K562 (cell line): Measurements from ENCODE around the gene LRRTM4.

Experiments
- CHD1 ChIP-seq: fragments of 200-600 bp; sonication (generic); IDR thresholded peaks from one replicate; pipeline ENCODE4 v1.6.1; 2012; ENCODE audit warnings: mild to moderate bottlenecking, moderate library complexity, low read length, inconsistent platforms
- CTCF ChIP-seq, 3 experiments: IDR thresholded peaks in 2 of 3; conservative IDR thresholded peaks in 1 of 3; 2 replicates each; pipeline ENCODE4 v1.5.1; 2011 to 2012; ENCODE audit warnings: low read length in 3 of 3, mild to moderate bottlenecking in 3 of 3, control low read depth in 2 of 3, improper control_type of control experiment in 1 of 3, inconsistent platforms in 1 of 3, low read depth in 1 of 3, mixed read lengths in 1 of 3, moderate library complexity in 1 of 3; ENCODE audit not compliant: insufficient read depth in 2 of 3
- ETV6 ChIP-seq, 3 experiments: fragments of 150-350 bp in 1 of 3; sonication (generic) in 1 of 3; formaldehyde crosslinking in 1 of 3; IDR thresholded peaks; 2 replicates each; pipeline versions ENCODE4 v1.6.1 to v1.8.0; 2014 to 2022; ENCODE audit warnings: borderline replicate concordance in 2 of 3, low read depth in 2 of 3, antibody characterized with exemption in 1 of 3, low read length in 1 of 3, mild to moderate bottlenecking in 1 of 3, missing genetic modification reagents in 1 of 3
- KDM1A ChIP-seq, 2 experiments: fragments of 450-650 bp; IDR thresholded peaks; 2 replicates each; pipeline ENCODE4 v1.6.1; 2016; ENCODE audit warnings: mild to moderate bottlenecking in 2 of 2
- MAZ ChIP-seq, 2 experiments: fragments of 450-650 bp in 1 of 2; sonication (generic) in 1 of 2; formaldehyde crosslinking; IDR thresholded peaks in 1 of 2; conservative IDR thresholded peaks in 1 of 2; 2 replicates each; pipeline versions ENCODE4 v1.4.0 to v1.5.0; 2020; ENCODE audit warnings: mild to moderate bottlenecking in 1 of 2, missing genetic modification reagents in 1 of 2
- NR2C1 ChIP-seq, 2 experiments: fragments of 450-650 bp; IDR thresholded peaks; 2 replicates each; pipeline ENCODE4 v1.6.1; 2017; ENCODE audit warnings: mild to moderate bottlenecking in 2 of 2, antibody characterized with exemption in 1 of 2, inconsistent platforms in 1 of 2, missing compliant biosample characterization in 1 of 2, missing genetic modification characterization in 1 of 2
- RCOR1 ChIP-seq, 2 experiments: IDR thresholded peaks; 2 replicates each; pipeline ENCODE4 v1.6.1; 2012; ENCODE audit warnings: low read depth in 2 of 2, low read length in 2 of 2, borderline replicate concordance in 1 of 2, improper control_type of control experiment in 1 of 2
- RFX5 ChIP-seq: IDR thresholded peaks from 2 replicates; pipeline ENCODE4 v1.6.1; 2011; ENCODE audit warnings: low read depth, mild to moderate bottlenecking, improper control_type of control experiment, low read length
- SP1 ChIP-seq: sonication (generic); formaldehyde crosslinking; IDR thresholded peaks from 2 replicates; pipeline ENCODE4 v1.8.1; 2022; ENCODE audit warnings: mild to moderate bottlenecking, missing genetic modification reagents
- SRSF9 ChIP-seq: fragments of 200-400 bp; formaldehyde crosslinking; IDR thresholded peaks from 2 replicates; pipeline ENCODE4 v1.6.1; 2017; ENCODE audit warnings: low read depth, low read length, borderline replicate concordance
- TCFL5 ChIP-seq: fragments of 250-450 bp; sonication (Bioruptor Pico); conservative IDR thresholded peaks from 2 replicates; pipeline ENCODE4 v1.6.1; 2021; ENCODE audit warnings: mild to moderate bottlenecking, moderate library complexity, matching md5 sums
- ZFX ChIP-seq: sonication (generic); formaldehyde crosslinking; IDR thresholded peaks from 2 replicates; pipeline ENCODE4 v1.8.0; 2022; ENCODE audit warnings: mild to moderate bottlenecking, missing genetic modification reagents, moderate library complexity
- ZNF785 ChIP-seq: fragments of 250-450 bp; sonication (Bioruptor Pico); IDR thresholded peaks from 2 replicates; pipeline ENCODE4 v1.4.0; 2020; ENCODE audit warnings: mild to moderate bottlenecking

DNA sequence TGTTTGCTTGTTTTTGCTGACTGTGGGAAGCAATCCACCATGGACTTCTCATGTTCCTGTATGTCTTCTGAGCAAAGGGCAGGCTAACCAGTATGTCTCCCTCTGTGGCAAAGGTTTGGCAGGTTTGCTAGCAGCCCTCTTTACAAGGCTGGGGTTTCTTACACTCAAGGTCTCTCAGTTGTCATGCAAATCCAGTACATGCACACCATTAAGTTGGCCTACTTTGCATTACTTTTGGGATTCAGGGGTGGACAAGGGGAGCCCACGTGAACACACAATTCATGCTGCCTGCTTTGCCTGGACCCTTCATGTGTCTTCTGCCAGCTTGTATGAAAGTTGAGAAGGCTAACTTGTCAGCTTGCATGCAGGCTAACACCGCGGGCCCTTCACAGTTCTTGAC is 134.9 kb downstream of the LRRTM4 start:
- no peak for TF ChIP-seq MAZ (CRISPR knock-in tag; conservative IDR thresholded peaks at IDR 0.05 in 1 of 2, IDR thresholded peaks at IDR 0.05 in 1 of 2)
- no peak for TF ChIP-seq TCFL5 (CRISPR knock-in tag)
- no peak for TF ChIP-seq RCOR1 (IDR thresholded peaks at IDR 0.05; ENCODE audit: borderline replicate concordance in 1 of 2, low read depth in 2 of 2, low read length in 2 of 2)
- no peak for TF ChIP-seq KDM1A (IDR thresholded peaks at IDR 0.05)
- no peak for TF ChIP-seq RFX5
- no peak for TF ChIP-seq ETV6 (IDR thresholded peaks at IDR 0.05; ENCODE audit: borderline replicate concordance in 1 of 2, low read depth in 2 of 2, low read length in 1 of 2)
- no peak for TF ChIP-seq ETV6 (CRISPR knock-in tag; IDR thresholded peaks at IDR 0.05; ENCODE audit: borderline replicate concordance)
- TF ChIP-seq NR2C1 (IDR thresholded peaks at IDR 0.05) = no peak
- no peak for TF ChIP-seq NR2C1 (tag; IDR thresholded peaks at IDR 0.05)
- TF ChIP-seq SRSF9 = no peak
- no peak for TF ChIP-seq SP1 (CRISPR knock-in tag)
- TF ChIP-seq ZFX (CRISPR knock-in tag) = no peak
- no peak for TF ChIP-seq CHD1
- TF ChIP-seq ZNF785 = no peak
- TF ChIP-seq CTCF (IDR thresholded peaks at IDR 0.05 in 2 of 3, conservative IDR thresholded peaks at IDR 0.05 in 1 of 3; ENCODE audit: insufficient read depth in 2 of 3, low read depth in 1 of 3, low read length in 3 of 3) = no peak
